ENCODE data around the gene SHISA7.
A peak's percentile ranks its signal among the peaks of the same experiment; 100 is the strongest.
"Not testable (repeated sequence)": the region's sequence is repeated elsewhere in the genome, so short reads cannot be mapped to it uniquely, and the experiment has no call there.

The SHISA7 gene

DNA sequence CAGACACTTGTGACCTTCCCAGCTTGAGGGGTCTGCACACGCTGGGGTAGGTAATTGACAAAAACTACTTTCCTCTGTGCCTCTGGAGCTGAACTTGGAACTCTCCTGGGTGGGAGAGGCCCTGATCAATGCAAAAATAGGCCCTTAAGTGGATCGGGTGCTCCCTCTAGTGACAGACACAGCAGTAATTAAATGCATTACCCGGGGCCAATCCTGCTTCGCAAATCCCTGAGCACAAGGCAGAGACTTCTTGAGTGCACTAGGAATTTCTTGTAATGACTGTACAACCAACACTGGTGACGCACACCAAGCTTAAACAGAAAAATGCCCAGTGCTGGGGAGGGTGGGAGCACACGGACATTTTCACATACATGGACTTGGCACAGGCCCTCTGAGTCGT lies 24.9 kb downstream of the SHISA7 start:
- peak; percentile 91 for DNase-seq (ENCODE audit: low read depth)

DNA sequence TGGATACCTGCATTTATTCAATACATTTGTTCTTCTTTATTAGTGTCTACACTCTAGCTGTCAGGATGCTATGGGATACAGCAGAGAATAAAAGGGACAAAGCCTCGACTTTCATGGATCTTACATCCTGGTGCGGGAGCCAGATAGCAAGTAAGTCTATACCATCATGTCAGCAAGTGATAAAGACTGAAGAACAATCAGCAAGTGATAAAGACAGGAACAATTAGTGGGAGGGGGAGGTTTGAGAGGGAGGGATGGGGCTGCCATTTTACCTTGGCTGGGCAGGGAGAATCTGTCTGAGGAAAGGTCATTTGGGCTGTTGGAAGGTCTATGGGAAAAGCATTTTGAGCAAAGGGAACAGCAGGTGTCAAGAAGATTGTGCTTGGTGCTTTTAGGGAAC lies 32.9 kb downstream of the SHISA7 start:
- no peak for DNase-seq (ENCODE audit: low read depth)

DNA sequence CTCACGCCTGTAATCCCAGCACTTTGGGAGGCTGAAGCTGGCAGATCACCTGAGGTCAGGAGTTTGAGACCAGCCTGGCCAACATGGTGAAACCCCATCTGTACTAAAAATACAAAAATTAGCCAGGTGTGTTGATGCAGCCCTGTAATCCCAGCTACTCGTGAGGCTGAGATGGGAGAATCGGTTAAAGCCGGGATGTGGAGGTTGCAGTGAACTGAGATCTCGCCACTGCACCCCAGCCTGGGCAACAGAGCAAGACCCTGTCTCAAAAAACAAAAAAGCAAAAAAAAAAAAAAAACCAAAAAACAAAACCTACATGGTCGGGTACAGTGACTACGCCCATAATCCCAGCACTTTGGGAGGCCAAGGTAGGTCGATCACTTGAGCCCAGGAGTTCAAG lies 33.9 kb downstream of the SHISA7 start:
- DNase-seq (ENCODE audit: low read depth) = not testable (repeated sequence)

DNA sequence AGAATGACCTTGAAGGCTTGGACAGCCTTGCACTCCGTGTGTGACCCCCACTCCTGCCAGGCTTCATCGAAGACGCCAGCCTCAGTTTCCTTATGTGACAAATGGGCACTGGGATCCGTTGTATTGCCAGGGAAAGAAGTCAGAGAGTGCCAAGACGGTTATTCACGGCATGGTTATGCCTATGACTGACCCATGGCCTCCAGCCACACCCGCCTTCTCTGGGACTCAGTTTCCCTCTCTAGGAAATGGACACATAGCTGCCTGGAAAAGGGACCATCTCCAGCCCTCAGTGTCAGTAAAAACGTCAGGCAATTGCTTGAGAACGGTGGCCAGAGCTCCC lies 34.6 kb downstream of the SHISA7 start:
- DNase-seq (ENCODE audit: low read depth) = no peak

DNA sequence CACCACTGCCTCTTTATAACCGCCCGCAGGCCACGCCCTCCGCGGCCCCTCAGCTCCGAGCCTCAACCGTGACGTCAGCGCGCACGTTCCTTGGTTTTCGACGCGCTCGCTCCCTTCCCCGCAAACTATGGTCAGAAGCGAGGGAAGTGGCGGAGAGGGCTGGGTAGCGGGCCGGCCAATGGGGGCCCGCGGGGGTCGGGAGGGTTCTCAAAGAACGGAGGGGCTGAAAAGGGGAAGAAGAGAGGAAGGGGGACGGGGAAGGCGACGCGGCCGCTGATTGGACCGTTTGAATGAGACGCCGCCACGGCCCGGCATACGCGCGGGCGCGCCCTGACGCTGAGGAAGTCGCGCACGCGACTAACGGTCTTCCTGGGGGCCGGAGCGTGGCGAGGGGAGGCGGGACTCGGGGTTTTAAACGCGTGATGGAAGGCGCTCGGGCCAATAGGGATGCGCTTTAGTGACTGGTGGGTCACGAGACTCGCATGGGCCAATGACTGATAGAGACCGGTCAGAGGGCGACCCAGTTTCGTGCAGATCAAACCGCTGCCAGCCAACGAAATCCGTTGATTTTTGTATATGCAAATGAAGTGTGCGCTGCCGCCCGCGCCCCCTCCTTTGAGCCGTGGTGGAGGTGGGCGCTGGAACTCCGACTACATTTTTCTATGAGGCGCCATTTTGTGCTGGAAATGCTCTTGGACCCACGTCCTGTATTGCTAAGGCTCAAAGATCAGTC lies 35.1 kb downstream of the SHISA7 start:
- DNase-seq (ENCODE audit: low read depth) = peak; percentile 99

DNA sequence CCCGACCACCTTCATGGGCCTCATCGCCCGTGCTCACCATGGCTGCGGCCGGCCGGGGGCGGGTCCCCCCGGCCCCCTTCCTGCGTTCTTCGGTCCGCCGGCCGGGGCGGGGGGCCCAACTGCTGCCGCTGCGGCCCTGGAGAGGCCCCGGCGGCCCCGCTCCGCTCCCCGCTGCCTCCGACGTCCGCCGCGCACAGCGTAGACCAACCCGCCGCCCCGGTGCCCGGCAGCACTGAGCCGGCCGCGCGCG lies 35.6 kb downstream of the SHISA7 start, which contains the start of gene UBE2S:
Gene UBE2S (minus strand): TSS at position 239 of the 250 bp plus-strand sequence. CDS start 199 bp downstream, at position 40.
- DNase-seq (ENCODE audit: low read depth) = not testable (repeated sequence)

DNA sequence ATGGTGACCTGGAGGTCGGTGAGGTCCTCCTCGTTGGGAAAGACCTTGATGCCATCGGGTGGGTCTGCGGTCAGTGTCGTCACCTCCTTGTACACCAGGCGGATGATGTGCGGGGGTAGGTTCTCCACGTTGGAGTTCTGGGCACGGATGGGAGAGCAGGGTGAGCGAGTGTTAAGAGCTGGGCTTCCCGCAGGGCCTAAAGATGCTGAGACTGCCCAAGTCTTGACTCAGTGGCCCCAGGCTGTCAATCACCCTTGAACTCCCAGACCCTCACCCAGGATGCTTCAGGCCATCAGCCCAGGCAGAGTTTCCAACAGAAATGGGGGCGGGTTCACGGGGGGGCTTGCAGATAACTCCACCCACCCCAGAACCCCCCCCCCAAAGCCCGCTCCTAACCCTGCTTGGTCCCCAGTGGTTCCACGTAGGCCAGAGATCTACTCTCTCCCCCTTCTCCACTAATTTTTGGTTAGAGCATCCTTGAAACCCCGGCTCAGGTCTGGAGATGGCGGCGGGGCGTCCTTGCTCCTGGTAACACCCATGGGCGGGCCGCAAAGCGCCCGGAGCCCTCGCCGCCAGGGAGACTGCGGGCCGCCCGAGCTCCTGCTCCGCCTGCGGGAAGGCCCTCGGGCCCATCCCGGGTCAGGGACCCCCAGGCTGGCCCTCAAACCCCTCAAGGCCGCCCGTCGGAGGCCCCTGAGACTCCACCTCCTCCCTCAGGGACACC lies 36.1 kb downstream of the SHISA7 start:
- DNase-seq (ENCODE audit: low read depth) = peak; percentile 47

DNA sequence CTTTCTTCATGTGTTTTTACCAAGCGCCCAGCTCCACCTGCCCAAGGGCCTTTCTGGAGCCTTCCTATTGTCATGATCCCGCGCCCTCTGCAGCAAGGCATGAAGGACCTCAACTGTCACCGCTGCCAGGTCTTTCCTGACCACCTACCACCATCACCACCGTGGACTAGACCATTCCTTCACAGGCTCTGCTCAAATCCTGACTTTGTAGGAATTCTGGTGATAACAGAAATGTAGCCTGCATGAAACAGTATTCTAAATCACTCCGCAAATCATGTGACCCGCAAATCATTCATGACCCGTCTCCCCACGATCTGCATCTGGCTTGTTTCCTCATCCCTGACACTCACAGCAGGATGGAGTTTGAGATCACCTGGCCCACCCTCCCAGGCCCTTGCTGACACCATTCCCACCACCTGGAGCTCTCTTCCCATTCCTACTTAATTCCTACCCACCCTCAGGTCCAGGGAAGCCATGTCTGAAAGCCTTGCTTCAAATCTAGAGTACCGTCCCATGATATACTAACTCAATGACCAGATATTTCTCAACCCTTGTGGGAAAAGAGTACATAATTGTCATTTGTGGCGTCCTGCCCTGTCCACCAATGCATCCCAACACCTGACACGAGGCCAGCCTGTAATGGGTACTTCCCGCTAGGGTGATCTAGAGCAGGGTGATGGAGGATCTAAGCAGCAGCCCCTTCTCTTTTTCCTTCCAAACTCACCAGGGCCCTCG lies 36.8 kb downstream of the SHISA7 start:
- no peak for DNase-seq (ENCODE audit: low read depth)

DNA sequence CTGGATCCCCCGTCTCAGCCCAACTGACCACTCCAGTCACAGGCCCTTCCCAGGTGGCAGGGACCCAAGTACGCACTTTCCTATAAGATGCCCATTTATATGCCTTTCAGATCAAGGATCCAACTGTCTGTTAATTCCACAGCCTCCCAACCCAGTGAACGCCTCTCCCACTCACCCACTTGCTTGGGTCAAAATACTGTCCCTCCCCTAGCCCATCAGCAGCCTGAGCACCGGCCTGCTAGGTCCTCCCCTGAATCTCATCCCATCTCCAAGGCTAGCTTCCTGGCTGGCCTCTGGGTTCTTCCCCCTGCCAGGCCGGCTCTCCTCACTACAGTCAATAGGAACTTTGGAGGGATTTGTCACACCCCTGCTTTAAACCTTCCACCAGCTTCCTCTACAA lies 37.5 kb downstream of the SHISA7 start:
- DNase-seq (ENCODE audit: low read depth) = no peak

DNA sequence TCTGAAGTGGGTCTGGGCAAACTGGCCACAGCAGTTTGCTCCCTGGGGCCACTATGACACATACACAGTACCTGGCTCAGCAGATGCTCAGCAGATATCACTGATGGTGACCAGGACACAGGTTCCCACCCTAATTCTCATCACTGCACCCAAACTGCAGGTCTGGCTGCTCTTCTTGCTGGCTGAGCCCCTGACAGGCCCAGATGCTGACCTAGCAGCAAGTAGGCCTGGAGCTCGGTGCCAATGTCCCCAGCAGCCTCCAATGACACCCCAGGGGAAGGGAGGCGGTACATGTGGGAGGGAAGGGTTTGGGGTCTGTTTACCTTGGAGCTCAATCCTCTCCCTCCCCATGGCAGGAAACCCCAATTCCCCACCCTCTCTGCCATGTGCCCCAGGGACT lies 40.6 kb downstream of the SHISA7 start:
- no peak for DNase-seq (ENCODE audit: low read depth)

DNA sequence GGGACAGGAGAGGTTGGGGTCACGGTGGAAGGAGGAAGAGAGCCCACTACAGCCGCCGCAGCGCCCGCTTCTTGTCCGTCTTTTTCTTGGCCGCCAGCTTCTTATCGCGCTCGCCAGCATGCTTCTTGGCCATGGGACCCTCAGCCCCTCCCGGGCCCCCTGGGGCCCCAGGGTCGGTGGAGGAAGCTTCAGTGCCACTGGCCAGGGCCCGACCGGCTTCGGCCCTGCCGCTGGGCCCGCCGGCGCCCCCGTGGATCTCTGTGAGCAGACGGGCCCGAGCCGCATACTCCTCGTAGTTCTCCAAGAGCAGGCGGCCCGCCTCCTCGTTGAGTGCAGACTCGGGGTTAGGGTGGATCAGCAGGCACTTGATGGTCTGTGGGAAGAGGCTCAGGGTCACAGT lies 41.7 kb downstream of the SHISA7 start:
- DNase-seq (ENCODE audit: low read depth) = not testable (repeated sequence)

DNA sequence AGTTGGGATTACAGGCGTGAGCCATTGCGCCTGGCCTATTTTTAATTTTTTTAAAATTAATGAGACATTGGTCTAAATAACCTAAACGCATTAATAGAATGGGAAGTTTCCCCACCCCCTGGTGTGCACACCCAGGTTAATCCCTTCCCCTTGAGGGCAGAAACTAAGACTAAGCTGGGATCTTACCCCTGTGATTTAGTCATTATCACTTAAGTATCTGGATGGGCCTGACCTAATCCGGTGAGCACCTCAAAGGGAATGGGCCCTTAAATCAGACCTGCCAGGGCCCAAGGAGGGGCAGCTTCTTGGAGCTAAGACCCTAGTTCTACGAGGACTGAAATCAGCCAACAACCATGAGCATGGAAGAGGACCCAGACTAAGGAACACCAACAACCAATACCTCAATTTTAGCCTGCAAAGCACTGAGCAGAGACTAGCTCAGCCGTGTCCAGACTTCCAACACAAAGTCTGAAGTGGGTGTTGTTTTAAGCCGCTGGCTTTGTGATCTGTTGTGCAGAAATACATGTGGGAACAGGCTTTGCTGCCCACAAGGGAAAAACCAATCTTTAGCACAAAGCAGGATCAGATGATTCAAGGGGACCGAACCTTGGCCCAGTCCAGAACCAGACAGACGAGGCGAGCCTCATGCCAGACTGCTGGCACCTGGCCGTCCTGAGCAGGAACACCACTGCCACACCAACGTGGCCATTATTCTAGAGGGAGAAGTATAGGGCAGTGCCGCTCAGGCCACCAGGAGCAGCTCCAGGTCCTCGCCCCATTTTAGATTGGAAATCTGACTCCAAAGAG lies 42.6 kb downstream of the SHISA7 start:
- DNase-seq (ENCODE audit: low read depth) = no peak

DNA sequence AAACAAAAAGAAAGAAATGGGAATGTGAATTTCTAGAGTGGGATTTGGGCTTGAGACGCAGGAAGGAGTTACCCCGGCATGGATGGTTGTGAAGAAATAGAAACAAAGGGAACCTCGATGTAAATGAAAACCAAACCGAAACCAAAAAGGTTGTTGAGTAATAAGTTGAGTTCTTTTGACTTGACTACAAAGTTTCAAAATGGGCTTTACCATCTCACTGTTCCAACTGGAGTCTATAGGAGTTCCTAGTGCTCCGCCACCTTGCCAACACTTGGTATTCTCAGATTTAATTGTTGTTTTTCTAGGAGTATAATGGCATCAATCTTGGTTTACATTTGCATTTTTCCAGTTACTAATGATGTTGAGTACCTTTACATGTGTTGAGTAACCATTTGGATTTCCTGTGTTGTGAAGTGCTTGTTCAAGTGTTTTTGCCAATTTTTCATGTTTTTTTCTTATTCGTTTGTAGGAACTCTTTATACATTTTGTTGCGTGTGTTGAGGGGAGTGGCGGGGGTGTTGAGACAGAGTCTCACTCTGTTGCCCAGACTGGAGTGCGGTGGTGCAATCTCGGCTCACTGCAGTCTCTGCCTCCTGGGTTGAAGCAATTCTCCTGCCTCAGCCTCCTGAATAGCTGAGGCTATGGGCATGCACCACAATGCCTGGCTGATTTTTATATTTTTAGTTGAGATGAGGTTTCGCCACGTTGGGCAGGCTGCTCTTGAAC lies 44.7 kb downstream of the SHISA7 start:
- DNase-seq (ENCODE audit: low read depth) = no peak

DNA sequence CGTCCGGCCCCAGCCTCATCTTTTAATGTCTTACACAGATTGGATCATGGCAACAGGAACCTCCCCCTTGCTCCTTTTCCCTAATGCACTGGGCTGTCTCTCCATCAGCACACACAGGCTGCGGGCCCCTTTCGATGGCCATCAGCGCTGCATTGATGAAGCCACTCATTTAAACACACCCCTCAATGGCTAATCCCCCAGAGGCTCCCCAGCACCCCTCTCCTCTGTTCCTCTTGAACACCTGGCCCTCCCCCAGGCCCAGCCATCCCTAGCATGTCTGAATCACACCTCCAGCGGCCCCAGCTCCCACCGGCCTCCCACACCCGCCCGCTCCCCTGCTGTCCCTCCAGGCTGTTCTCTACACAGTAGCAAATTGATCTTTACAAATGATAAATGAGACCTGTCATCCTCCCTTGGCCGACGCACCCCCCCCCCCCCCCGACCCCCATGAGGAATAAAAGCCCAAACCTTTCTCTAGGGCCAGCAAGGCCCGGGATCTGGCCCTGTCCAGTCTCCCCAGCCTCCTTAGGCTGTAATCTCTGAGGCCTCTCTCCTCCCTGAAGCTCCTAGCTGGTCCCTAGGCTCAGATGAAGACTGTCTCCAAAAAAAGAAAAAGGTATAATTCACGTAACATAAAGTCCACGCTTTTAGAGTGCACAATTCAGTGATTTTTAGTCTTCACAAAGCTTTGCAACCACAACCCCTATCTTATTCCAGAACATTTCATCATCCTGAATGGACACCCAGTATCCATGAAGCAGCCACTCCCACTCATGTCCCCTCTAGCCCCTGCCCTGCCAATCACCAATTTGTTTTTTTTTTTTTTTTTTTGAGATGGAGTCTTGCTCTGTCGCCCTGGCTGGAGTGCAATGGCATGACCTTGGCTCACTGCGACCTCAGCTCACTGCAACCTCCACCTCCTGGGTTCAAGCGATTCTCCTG lies 50.0 kb downstream of the SHISA7 start:
- DNase-seq (ENCODE audit: low read depth) = no peak

DNA sequence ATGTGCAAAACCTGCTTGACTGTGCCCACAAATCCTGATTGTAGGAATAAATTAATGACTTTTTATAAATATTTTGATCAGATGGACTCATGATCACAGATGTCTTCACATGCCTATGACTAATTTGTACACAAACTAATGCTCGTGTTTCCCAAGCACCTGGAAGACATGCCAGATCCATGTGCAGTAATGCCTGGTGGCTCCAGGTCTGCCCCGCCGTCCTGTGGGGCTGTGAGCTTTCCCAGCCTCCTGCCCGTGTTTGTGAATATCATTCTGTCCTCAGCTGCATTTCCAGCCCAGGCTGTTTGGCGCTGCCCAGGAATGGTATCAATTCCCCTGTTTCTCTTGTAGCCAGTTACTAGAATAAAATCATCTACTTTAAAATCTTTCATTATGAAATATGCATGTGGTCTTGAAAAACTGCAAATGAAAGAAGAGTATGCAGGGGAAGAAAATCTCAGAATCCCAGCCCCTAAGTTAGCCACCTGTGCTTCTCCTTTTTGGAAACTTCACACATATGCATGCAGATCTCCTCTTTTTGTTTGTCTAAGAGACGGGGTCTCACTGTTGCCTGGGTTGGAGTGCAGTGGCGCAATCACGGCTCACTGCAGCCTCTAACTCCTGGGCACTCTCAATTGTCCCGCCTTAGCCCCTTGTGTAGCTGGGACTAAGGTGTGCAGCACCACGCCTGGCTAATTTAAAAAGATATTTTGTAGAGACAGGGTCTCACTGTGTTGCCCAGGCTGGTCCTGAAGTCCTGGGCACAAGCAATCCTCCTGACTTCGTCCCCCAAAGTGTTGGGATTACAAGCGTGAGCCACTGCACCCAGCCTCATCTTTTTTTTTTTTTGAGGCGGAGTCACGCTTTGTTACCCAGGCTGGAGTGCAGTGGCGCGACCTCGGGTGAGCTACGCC lies 51.1 kb downstream of the SHISA7 start:
- peak; percentile 69 for DNase-seq (ENCODE audit: low read depth)

DNA sequence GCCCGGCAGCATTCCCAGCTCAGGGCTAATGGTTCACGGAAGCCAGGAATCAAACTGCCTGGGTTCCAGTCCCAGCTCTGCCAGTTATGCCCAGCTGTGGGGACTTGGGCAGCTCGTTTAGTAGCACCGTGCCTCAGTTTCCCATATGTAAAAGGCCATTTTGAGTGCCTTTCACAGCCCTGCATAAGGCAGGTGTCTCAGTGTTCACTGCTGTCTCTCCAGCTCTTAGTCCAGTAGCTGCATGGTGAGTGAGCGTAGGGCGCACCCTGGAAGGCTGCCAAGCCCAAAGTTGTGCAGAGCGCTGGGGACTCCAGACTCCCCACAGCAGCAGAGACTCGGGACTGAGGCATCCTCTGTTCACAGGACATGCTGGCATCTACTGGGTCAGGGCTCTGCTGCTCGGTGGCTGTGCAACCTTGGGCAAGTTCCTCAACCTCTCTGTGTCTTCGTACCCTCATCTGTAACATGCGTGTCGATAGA lies 51.9 kb downstream of the SHISA7 start:
- DNase-seq (ENCODE audit: low read depth) = no peak

DNA sequence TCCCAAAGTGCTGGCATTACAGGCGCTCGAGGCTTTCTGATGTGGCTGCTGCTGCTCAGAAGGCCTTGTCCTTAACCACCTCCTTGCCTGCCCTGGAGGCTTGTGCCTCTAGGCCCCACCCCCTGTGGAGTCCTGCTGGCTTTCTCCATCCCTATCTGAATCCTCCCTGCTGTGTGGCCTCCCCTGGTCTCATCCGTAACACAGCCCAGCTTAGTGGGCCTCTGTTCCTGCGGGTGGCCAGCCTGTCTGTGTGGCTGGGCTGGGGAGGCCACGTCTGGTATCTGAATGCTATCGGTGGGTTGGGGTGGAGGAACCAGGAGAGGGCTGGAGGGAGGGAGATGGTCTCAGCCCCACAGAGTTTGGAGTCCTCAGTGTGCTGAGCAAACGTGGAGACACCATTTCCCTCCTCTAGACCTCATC lies 52.6 kb downstream of the SHISA7 start:
- DNase-seq (ENCODE audit: low read depth) = peak; percentile 53

DNA sequence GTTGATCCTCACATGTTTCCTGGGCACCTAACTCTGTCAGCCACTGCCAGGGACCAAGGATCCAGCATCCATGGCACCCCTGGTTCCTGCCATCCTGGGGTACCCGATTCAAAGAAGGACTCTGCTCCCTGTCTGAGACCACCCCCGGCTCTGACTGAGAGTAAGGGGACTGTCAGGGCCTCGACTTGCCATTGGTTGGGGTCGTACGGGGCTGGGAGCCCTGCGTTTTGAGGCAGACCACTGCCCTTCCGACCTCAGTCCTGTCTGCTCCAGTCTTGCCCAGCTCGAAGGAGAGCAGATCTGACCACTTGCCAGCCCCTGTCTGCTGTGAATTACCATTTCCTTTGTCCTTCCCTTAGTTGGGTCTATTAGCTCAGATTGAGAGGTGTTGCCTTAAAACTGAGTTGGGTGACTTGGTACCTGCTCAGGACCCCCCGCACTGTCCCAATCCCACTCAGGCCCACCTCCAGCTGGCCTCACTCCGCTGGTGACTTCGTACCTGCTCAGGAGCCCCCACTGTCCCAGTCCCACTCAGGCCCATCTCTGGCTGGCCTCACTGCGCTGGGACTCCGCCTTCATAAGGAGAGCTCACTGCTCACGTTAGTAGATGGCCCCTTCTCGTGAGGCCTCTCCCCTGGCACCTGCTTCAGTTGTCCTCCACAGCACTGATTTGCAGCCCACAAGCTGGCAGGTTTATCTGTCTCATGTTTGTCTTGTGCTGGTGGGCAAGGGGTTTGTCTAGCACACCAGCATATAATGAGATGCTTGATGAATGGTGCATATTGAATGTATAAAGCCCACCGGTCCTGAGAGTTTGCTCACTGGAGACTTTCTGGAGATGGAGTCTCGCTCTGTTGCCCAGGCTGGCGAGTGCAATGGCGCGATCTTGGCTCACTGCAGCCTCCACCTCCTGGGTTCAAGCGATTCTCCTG lies 53.4 kb downstream of the SHISA7 start:
- no peak for DNase-seq (ENCODE audit: low read depth)

Measured in ELR (cell line).